Psoas muscle (tissue), 8 donors: ENCODE results near the gene SORCS3. TPM values are rescaled to one million over a fixed set of nuclear protein-coding genes. Genes with fewer than 3 reads are reported as not detected.

Experiments
- ATAC-seq, 4 donors: fragments of 200-7000 bp; cut with Tn5 transposase; one replicate each; pipeline ENCODE4 v1.9.1; 2020; ENCODE audit warnings: moderate library complexity in 3 of 4, mild to moderate bottlenecking in 2 of 4
- DNase-seq, 2 donors: peaks; one replicate each; pipeline ENCODE4 v3.0.0-alpha.2; 2020
- H3K27ac ChIP-seq: fragments of 200-600 bp; one replicate; pipeline ENCODE4 v1.8.0; 2022
- H3K27me3 ChIP-seq, 3 donors: fragments of 200-600 bp in 1 of 3; one replicate each; pipeline versions ENCODE4 v1.6.1 to v1.8.0; 2013 to 2022; ENCODE audit warnings: low read length in 2 of 3, mild to moderate bottlenecking in 2 of 3, moderate library complexity in 1 of 3; ENCODE audit not compliant: insufficient read depth in 3 of 3
- H3K36me3 ChIP-seq, 2 donors: fragments of 200-600 bp in 1 of 2; one replicate each; pipeline versions ENCODE4 v1.6.1 to v1.8.0; 2013 to 2022; ENCODE audit warnings: low read depth in 1 of 2, mild to moderate bottlenecking in 1 of 2, moderate library complexity in 1 of 2; ENCODE audit not compliant: insufficient read depth in 1 of 2
- H3K4me1 ChIP-seq: fragments of 200-600 bp; one replicate; pipeline ENCODE4 v1.8.0; 2022
- H3K4me3 ChIP-seq: fragments of 200-600 bp; one replicate; pipeline ENCODE4 v1.8.0; 2022; ENCODE audit warnings: mild to moderate bottlenecking
- H3K9me3 ChIP-seq: fragments of 200-600 bp; one replicate; pipeline ENCODE4 v1.8.0; 2022
- WGBS, 3 donors: extraction: QIAGEN DNeasy Blood & Tissue Kit; methylation state at CpG; one replicate each; pipeline versions ENCODE4 v1.1.6 to v1.1.7; 2013; 5-methylcytosine and 5-hydroxymethylcytosine counted together
- intact Hi-C, 2 donors: fragments of 100-400 bp; cut with DNase I; formaldehyde crosslinking; loops; one replicate each; pipeline versions ENCODE4 v1.11.0 to v1.14.2; 2022
- polyA plus RNA-seq, 3 donors: library from polyadenylated mRNA; stranded (reverse); fragments of 200-250 nt; gene quantifications; one replicate each; pipeline ENCODE4 v1.2.3, GENCODE V29; 2013
- total RNA-seq, 4 donors: library from RNA; stranded (reverse); fragmentation: NEBNext Ultra II Directional in 2 of 4; extraction: Animal tissue kit (Norgen Biotek cat#: 25700) in 2 of 4; gene quantifications; one replicate each; pipeline versions ENCODE4 v1.2.1 to v1.2.4, GENCODE V29; 2021 to 2023
- TF ChIP-seq, protein P1 (sequence below): fragments of 200-600 bp; IDR thresholded peaks from one replicate; pipeline ENCODE4 v1.8.0; 2022; ENCODE audit warnings: antibody characterized with exemption
- donor health status: healthy with polysubstance abuse.
- donor health status: DM: no; HTN: no; CAD: no; lungs with moderate emphysema.
- donor health status: Bipolar disorder and iron deficiency.
- donor health status: healthy.
- donor health status: DM: yes; HTN: yes; CAD: no.
- donor health status: DM: no; HTN: no; CAD: no.
- donor health status: DM: no; HTN: no; CAD: no.
- donor health status: DM: yes; HTN: yes; CAD: no.

The SORCS3 gene
- total and polyA plus RNA-seq, 7 donors = 0.01 TPM; not detected in 6

DNA sequence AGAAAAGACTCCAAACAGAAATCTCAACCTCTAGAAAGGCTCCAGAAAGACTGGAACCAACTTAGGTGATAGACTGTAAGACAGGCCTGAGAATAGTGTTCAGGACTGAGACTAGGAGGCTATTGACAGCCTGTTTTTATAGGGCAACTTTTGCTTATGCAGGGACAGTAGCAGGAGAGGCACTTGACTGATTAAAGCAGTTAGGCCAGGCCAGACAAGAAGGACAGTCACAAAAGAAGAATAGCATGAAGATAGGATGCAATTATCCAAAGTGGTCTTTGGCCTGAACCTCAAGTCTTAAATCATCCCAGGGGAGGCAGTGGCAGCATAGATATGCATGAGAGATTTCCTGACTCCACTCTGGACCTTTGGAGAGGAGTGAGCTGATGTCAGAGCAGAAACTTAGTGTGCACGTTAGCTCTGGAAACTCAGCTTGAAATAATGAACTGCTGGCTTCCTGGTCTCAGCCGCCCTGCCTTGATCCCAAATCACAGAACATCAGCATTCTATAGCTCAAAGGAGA is 290.6 kb downstream of the SORCS3 start:
- 50 to 56% (median 56%) methylated on average over 2 of the region's 2 CpGs for WGBS, 3 donors
- Histone ChIP-seq H3K27me3 (no peaks in the 10 kb centered on the region), H3K27ac (no peak overlapping the region), H3K4me3 (no peak overlapping the region), H3K4me1 (no peaks in the 10 kb centered on the region), H3K36me3 (no peaks in the 10 kb centered on the region), H3K9me3 (no peaks in the 10 kb centered on the region)
- TF ChIP-seq, protein P1, sequence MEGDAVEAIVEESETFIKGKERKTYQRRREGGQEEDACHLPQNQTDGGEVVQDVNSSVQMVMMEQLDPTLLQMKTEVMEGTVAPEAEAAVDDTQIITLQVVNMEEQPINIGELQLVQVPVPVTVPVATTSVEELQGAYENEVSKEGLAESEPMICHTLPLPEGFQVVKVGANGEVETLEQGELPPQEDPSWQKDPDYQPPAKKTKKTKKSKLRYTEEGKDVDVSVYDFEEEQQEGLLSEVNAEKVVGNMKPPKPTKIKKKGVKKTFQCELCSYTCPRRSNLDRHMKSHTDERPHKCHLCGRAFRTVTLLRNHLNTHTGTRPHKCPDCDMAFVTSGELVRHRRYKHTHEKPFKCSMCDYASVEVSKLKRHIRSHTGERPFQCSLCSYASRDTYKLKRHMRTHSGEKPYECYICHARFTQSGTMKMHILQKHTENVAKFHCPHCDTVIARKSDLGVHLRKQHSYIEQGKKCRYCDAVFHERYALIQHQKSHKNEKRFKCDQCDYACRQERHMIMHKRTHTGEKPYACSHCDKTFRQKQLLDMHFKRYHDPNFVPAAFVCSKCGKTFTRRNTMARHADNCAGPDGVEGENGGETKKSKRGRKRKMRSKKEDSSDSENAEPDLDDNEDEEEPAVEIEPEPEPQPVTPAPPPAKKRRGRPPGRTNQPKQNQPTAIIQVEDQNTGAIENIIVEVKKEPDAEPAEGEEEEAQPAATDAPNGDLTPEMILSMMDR = no peak
- ATAC-seq (no peak), DNase-seq (no peak)
- intact Hi-C loops = no loop called here

DNA sequence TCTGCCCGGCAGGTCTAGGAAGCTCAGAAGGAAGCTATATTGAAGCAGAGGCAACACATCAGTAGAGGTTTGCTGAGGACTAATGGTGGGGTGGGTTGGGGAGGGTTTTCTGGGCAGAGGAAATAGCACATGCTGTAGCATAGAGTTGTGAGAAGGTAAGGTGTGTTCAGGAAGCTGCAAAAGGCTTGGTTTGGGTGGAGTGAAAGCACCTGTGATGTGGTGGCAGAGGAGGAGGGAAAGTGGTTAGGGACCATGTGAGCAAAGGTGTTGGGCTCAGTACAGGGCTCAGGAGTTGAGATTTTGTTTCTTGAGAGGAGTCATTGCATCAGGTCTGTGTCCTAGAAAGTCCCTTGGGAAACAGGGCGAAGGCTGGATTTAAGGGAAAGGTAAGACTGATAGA is 294.6 kb downstream of the SORCS3 start:
- Histone ChIP-seq H3K4me3 (no peak overlapping the region), H3K4me1 (no peaks in the 10 kb centered on the region), H3K9me3 (no peaks in the 10 kb centered on the region), H3K27ac (no peak overlapping the region), H3K27me3 (no peaks in the 10 kb centered on the region), H3K36me3 (no peaks in the 10 kb centered on the region)
- no peak for ATAC-seq
- WGBS, 3 donors = 39 to 75% (median 55%) methylated on average over 2 of the region's 2 CpGs
- intact Hi-C loops = no loop called here
- TF ChIP-seq, protein P1 = no peak
- no peak for DNase-seq

DNA sequence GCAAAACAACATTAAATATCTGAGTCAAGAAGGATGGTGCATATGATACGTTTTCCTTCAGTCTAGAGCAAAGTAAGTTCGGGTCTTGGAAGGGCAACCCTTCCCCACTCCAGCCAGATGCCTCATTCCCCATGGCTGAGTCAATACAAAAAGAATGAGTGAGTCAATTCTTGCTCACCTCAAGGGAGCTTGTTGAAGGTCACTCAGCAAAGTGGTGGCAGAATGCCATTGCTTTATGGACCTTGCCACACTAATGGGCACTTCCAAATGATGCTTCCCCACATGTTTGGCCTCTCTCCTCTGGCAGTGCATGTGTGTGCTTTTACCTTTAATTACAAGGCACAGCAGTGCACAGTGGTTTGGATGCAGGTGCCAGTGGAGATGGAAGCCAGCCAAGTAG is 296.5 kb downstream of the SORCS3 start:
- intact Hi-C loops = no loop called here
- no peak overlapping the region for H3K4me3 ChIP-seq
- no peaks in the 10 kb centered on the region for H3K9me3 ChIP-seq
- H3K4me1 ChIP-seq = no peaks in the 10 kb centered on the region
- no peaks in the 10 kb centered on the region for H3K27me3 ChIP-seq
- DNase-seq = no peak
- H3K36me3 ChIP-seq = no peaks in the 10 kb centered on the region
- no peak overlapping the region for H3K27ac ChIP-seq
- WGBS, 3 donors = 54 to 60% (median 60%) methylated on average over 2 of the region's 2 CpGs
- TF ChIP-seq, protein P1 = no peak
- no peak for ATAC-seq

DNA sequence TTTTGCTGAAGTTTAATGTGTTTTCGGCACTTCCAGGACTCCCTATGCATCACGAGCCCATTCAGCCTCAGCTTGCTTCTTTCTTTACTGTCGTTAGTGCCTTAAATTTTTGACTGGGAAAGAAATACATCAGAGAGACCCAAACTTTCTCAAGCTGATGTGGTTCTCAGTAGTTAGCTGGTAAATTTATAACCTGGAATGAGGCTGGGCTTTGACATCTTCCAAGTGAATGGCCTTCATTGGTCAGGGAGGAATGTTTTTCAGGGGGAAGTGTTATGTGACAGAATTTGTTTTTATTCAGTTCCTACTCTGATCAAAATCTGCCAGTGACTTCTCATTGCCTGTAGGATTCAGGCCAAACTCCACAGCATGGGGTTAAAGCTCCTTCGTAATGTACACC is 296.9 kb downstream of the SORCS3 start:
- Histone ChIP-seq H3K36me3 (no peaks in the 10 kb centered on the region), H3K27ac (no peak overlapping the region), H3K27me3 (no peaks in the 10 kb centered on the region), H3K9me3 (no peaks in the 10 kb centered on the region), H3K4me1 (no peaks in the 10 kb centered on the region), H3K4me3 (no peak overlapping the region)
- no peak for ATAC-seq
- DNase-seq = no peak
- WGBS, 3 donors = 73 to 82% (median 77%) methylated on average over 4 of the region's 4 CpGs
- intact Hi-C loops = no loop called here
- TF ChIP-seq, protein P1 = no peak

DNA sequence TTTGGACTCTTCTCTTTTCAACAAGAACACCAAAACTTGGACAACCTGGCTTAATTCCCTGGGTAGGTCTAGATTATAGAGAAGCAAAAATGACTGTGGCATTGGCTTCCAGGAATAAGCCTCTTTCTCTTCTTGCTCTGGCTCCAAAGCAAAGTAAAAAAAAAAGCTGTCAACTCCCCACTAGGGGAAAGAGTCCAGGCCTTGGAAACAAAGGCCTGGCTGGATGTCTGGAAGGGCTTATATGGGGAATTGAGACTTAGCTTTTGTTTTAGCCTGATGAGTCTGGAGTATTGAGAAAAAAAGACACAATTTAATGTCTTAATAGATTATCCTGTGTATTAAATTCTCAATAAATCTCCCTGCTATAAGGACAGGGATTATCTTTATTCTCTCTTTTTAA is 300.6 kb downstream of the SORCS3 start:
- TF ChIP-seq, protein P1 = no peak
- ATAC-seq (no peak), DNase-seq (no peak)
- H3K4me3 ChIP-seq = no peak overlapping the region
- H3K4me1 ChIP-seq = no peaks in the 10 kb centered on the region
- peaks cover 7% of the 10 kb centered on the region for H3K9me3 ChIP-seq
- H3K36me3 ChIP-seq = no peaks in the 10 kb centered on the region
- no peak overlapping the region for H3K27ac ChIP-seq
- H3K27me3 ChIP-seq = no peaks in the 10 kb centered on the region
- intact Hi-C loops = no loop called here
